GM23338 (cell line): ENCODE data around the gene THTPA. TPM values are rescaled to one million over a fixed set of nuclear protein-coding genes. Genes with fewer than 3 reads are reported as not detected.

ENCODE experiments used
- ATAC-seq: fragments of 200-7000 bp; cut with Tn5 transposase; 3 replicates; pipeline ENCODE4 v1.9.1; 2020
- DNase-seq: peaks from one replicate; pipeline ENCODE4 v3.0.0-alpha.2; 2015; ENCODE audit warnings: low spot score
- H2AFZ ChIP-seq: fragments of 200-600 bp; sonication (generic); 2 replicates; pipeline ENCODE4 v1.8.0; 2016; ENCODE audit warnings: antibody characterized with exemption, mild to moderate bottlenecking, moderate library complexity
- H3F3A ChIP-seq: fragments of 200-600 bp; sonication (generic); replicated peaks from 2 replicates; pipeline ENCODE4 v1.8.0; 2017; ENCODE audit warnings: antibody characterized with exemption, mixed run types, low read depth
- H3K27ac ChIP-seq: fragments of 200-600 bp; sonication (generic); 2 replicates; pipeline ENCODE4 v1.6.1; 2016; ENCODE audit warnings: low read depth
- H3K27me3 ChIP-seq: fragments of 200-600 bp; sonication (generic); 2 replicates; pipeline ENCODE4 v1.8.0; 2016; ENCODE audit warnings: mild to moderate bottlenecking, mixed run types, moderate library complexity; ENCODE audit not compliant: insufficient read depth
- H3K36me3 ChIP-seq: fragments of 200-600 bp; sonication (generic); 2 replicates; pipeline ENCODE4 v1.8.0; 2016; ENCODE audit warnings: mild to moderate bottlenecking; ENCODE audit not compliant: insufficient read depth
- H3K4me1 ChIP-seq: fragments of 200-600 bp; sonication (generic); 2 replicates; pipeline ENCODE4 v1.8.0; 2016; ENCODE audit warnings: mild to moderate bottlenecking, moderate library complexity; ENCODE audit not compliant: insufficient read depth
- H3K4me2 ChIP-seq: fragments of 200-600 bp; sonication (generic); 2 replicates; pipeline ENCODE4 v1.7.1; 2017; ENCODE audit warnings: mixed run types
- H3K4me3 ChIP-seq: fragments of 200-600 bp; sonication (generic); 2 replicates; pipeline ENCODE4 v1.6.1; 2016; ENCODE audit warnings: mixed run types
- H3K79me2 ChIP-seq: fragments of 200-600 bp; sonication (generic); replicated peaks from 2 replicates; pipeline ENCODE4 v1.8.0; 2017; ENCODE audit warnings: mild to moderate bottlenecking; ENCODE audit not compliant: insufficient read depth
- H3K9me2 ChIP-seq: fragments of 200-600 bp; sonication (generic); 2 replicates; pipeline ENCODE4 v1.8.0; 2017; ENCODE audit not compliant: insufficient read depth
- H4K20me1 ChIP-seq: fragments of 200-600 bp; sonication (generic); replicated peaks from 2 replicates; pipeline ENCODE4 v1.8.0; 2017; ENCODE audit warnings: mild to moderate bottlenecking; ENCODE audit not compliant: insufficient read depth
- H3K27ac Mint-ChIP-seq: 2 replicates; pipeline ENCODE4 v1.8.0; 2020; ENCODE audit warnings: inconsistent platforms, mild to moderate bottlenecking, moderate library complexity, mixed read lengths
- H3K27me3 Mint-ChIP-seq: 3 replicates; pipeline ENCODE4 v1.8.0; 2022; ENCODE audit warnings: low read depth, mild to moderate bottlenecking, moderate library complexity, mixed read lengths, inconsistent platforms; ENCODE audit not compliant: insufficient read depth, poor library complexity
- H3K36me3 Mint-ChIP-seq: 3 replicates; pipeline ENCODE4 v1.8.0; 2021; ENCODE audit warnings: low read depth, mild to moderate bottlenecking, inconsistent platforms, moderate library complexity, mixed read lengths
- H3K4me1 Mint-ChIP-seq: 3 replicates; pipeline ENCODE4 v1.8.0; 2020; ENCODE audit warnings: mild to moderate bottlenecking, inconsistent platforms, mixed read lengths
- H3K4me3 Mint-ChIP-seq: 3 replicates; pipeline ENCODE4 v1.8.0; 2021; ENCODE audit warnings: moderate library complexity, mild to moderate bottlenecking, inconsistent platforms, mixed read lengths
- H3K9me3 Mint-ChIP-seq: 3 replicates; pipeline ENCODE4 v1.8.0; 2020; ENCODE audit warnings: moderate library complexity, mild to moderate bottlenecking, inconsistent platforms, mixed read lengths
- CREB1 ChIP-seq: fragments of 250-450 bp; sonication (Bioruptor Pico); IDR thresholded peaks from 2 replicates; pipeline ENCODE4 v1.5.0; 2020; ENCODE audit warnings: low read depth, mild to moderate bottlenecking, moderate library complexity
- CTCF ChIP-seq, 2 experiments: fragments of 200-600 bp in 1 of 2; sonication (generic) in 1 of 2; conservative IDR thresholded peaks; 2 replicates each; pipeline versions ENCODE4 v1.5.1 to v1.6.1; 2016 to 2017; ENCODE audit warnings: antibody characterized with exemption in 2 of 2, low read depth in 2 of 2, mild to moderate bottlenecking in 2 of 2, moderate library complexity in 1 of 2
- ETS1 ChIP-seq: IDR thresholded peaks from 2 replicates; pipeline ENCODE4 v1.6.1; 2016; ENCODE audit warnings: antibody characterized with exemption
- EZH2 ChIP-seq: fragments of 200-600 bp; sonication (generic); IDR thresholded peaks from one replicate; pipeline ENCODE4 v1.8.0; 2017; ENCODE audit warnings: antibody characterized with exemption, mild to moderate bottlenecking, low read depth; ENCODE audit not compliant: unreplicated experiment
- EZH2phosphoT487 ChIP-seq: fragments of 200-600 bp; sonication (generic); IDR thresholded peaks from one replicate; pipeline ENCODE4 v1.8.1; 2018; ENCODE audit warnings: antibody characterized with exemption; ENCODE audit not compliant: unreplicated experiment
- JUNB ChIP-seq: IDR thresholded peaks from one replicate; pipeline ENCODE4 v1.6.1; 2016; ENCODE audit warnings: antibody characterized with exemption; ENCODE audit not compliant: unreplicated experiment
- NANOG ChIP-seq: IDR thresholded peaks from 2 replicates; pipeline ENCODE4 v1.6.1; 2016; ENCODE audit warnings: antibody characterized with exemption, borderline replicate concordance
- POLR2AphosphoS5 ChIP-seq: IDR thresholded peaks from 2 replicates; pipeline ENCODE4 v1.6.1; 2016; ENCODE audit warnings: antibody characterized with exemption, low read depth
- REST ChIP-seq: IDR thresholded peaks from one replicate; pipeline ENCODE4 v1.6.1; 2018; ENCODE audit warnings: antibody characterized with exemption; ENCODE audit not compliant: unreplicated experiment
- STAT1 ChIP-seq: IDR thresholded peaks from one replicate; pipeline ENCODE4 v1.6.1; 2016; ENCODE audit warnings: antibody characterized with exemption; ENCODE audit not compliant: unreplicated experiment
- ZNF114 ChIP-seq: fragments of 250-450 bp; sonication (Bioruptor Pico); IDR thresholded peaks from 2 replicates; pipeline ENCODE4 v1.5.0; 2020; ENCODE audit warnings: mild to moderate bottlenecking, moderate library complexity
- ZNF331 ChIP-seq: fragments of 250-450 bp; sonication (Bioruptor Pico); IDR thresholded peaks from 2 replicates; pipeline ENCODE4 v1.5.0; 2020; ENCODE audit warnings: low read depth, mild to moderate bottlenecking, moderate library complexity
- polyA plus RNA-seq: library from polyadenylated mRNA; unstranded; fragments of >200 nt; fragmentation: Nextera tagmentation; extraction: Ambion mirVana; gene quantifications from 2 replicates; pipeline ENCODE4 v1.2.1, GENCODE V29; 2016
- total RNA-seq: library from RNA; depleted of rRNA; stranded (reverse); fragments of >200 nt; shearing (Covaris generic); gene quantifications from 2 replicates; pipeline ENCODE4 v1.2.3, GENCODE V29; 2014
- TF ChIP-seq, protein P1 (sequence below): fragments of 250-450 bp; sonication (Bioruptor Pico); IDR thresholded peaks from 2 replicates; pipeline ENCODE4 v1.5.0; 2020; ENCODE audit warnings: mild to moderate bottlenecking, moderate library complexity

Gene THTPA
- total and polyA plus RNA-seq, 2 experiments from 2014 or later: 8.6 to 21.3 TPM

DNA sequence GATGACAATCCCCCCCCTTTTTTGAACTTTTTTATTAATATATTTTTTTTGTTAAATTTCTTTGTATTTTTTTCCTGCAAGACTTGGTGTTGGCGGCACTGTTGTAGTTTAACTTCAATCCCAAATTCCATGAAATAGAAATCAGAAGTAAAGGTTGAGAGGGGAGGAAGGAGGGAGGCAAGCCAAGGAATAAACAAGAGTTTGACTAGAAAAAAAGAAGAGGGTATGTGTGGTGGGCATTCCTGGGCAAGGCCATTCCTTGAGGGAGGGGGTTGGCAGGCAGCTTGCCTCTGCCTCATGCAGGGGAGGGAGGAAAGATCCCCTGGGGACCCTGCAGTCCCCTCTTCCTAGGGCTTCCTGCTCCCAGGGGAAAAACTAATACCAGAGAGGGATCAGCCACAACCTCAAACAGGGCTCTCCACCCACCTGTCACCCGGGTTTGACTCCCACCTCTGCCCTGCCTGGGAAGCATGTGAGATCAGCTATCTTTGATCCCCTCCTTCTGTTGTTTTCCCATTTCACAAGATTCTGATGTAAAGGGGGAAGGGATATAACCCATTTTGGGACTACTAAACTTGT, 12.0 kb downstream of the THTPA start:
- peaks cover 44% of the 10 kb centered on the region for H3K4me1 Mint-ChIP-seq
- H2AFZ ChIP-seq: no peak overlapping the region
- no peak for TF ChIP-seq JUNB
- TF ChIP-seq ZNF331 (CRISPR knock-in tag): no peak
- no peak for TF ChIP-seq STAT1
- TF ChIP-seq EZH2: no peak
- TF ChIP-seq REST: no peak
- TF ChIP-seq, protein P1, sequence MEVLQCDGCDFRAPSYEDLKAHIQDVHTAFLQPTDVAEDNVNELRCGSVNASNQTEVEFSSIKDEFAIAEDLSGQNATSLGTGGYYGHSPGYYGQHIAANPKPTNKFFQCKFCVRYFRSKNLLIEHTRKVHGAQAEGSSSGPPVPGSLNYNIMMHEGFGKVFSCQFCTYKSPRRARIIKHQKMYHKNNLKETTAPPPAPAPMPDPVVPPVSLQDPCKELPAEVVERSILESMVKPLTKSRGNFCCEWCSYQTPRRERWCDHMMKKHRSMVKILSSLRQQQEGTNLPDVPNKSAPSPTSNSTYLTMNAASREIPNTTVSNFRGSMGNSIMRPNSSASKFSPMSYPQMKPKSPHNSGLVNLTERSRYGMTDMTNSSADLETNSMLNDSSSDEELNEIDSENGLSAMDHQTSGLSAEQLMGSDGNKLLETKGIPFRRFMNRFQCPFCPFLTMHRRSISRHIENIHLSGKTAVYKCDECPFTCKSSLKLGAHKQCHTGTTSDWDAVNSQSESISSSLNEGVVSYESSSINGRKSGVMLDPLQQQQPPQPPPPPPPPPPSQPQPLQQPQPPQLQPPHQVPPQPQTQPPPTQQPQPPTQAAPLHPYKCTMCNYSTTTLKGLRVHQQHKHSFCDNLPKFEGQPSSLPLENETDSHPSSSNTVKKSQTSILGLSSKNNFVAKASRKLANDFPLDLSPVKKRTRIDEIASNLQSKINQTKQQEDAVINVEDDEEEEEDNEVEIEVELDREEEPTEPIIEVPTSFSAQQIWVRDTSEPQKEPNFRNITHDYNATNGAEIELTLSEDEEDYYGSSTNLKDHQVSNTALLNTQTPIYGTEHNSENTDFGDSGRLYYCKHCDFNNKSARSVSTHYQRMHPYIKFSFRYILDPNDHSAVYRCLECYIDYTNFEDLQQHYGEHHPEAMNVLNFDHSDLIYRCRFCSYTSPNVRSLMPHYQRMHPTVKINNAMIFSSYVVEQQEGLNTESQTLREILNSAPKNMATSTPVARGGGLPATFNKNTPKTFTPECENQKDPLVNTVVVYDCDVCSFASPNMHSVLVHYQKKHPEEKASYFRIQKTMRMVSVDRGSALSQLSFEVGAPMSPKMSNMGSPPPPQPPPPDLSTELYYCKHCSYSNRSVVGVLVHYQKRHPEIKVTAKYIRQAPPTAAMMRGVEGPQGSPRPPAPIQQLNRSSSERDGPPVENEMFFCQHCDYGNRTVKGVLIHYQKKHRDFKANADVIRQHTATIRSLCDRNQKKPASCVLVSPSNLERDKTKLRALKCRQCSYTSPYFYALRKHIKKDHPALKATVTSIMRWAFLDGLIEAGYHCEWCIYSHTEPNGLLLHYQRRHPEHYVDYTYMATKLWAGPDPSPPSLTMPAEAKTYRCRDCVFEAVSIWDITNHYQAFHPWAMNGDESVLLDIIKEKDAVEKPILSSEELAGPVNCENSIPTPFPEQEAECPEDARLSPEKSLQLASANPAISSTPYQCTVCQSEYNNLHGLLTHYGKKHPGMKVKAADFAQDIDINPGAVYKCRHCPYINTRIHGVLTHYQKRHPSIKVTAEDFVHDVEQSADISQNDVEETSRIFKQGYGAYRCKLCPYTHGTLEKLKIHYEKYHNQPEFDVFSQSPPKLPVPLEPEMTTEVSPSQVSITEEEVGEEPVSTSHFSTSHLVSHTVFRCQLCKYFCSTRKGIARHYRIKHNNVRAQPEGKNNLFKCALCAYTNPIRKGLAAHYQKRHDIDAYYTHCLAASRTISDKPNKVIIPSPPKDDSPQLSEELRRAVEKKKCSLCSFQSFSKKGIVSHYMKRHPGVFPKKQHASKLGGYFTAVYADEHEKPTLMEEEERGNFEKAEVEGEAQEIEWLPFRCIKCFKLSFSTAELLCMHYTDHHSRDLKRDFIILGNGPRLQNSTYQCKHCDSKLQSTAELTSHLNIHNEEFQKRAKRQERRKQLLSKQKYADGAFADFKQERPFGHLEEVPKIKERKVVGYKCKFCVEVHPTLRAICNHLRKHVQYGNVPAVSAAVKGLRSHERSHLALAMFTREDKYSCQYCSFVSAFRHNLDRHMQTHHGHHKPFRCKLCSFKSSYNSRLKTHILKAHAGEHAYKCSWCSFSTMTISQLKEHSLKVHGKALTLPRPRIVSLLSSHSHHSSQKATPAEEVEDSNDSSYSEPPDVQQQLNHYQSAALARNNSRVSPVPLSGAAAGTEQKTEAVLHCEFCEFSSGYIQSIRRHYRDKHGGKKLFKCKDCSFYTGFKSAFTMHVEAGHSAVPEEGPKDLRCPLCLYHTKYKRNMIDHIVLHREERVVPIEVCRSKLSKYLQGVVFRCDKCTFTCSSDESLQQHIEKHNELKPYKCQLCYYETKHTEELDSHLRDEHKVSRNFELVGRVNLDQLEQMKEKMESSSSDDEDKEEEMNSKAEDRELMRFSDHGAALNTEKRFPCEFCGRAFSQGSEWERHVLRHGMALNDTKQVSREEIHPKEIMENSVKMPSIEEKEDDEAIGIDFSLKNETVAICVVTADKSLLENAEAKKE (CRISPR knock-in tag): no peak
- no peak for TF ChIP-seq NANOG
- TF ChIP-seq POLR2AphosphoS5: no peak
- TF ChIP-seq ETS1: no peak
- TF ChIP-seq CTCF (conservative IDR thresholded peaks at IDR 0.05; ENCODE audit: low read depth in 2 of 2): no peak
- no peak for TF ChIP-seq EZH2phosphoT487
- no peak for TF ChIP-seq CREB1 (CRISPR knock-in tag)
- TF ChIP-seq ZNF114 (CRISPR knock-in tag): no peak
- no peaks in the 10 kb centered on the region for H4K20me1 ChIP-seq
- no peaks in the 10 kb centered on the region for H3K27me3 ChIP-seq
- no peaks in the 10 kb centered on the region for H3K36me3 ChIP-seq
- H3K27ac Mint-ChIP-seq: 0 out of 2 replicates have a peak overlapping the region, but pooled peaks have one; percentile 90
- H3K27ac ChIP-seq: peak overlapping the region; percentile 91
- H3K79me2 ChIP-seq: no peaks in the 10 kb centered on the region
- ATAC-seq: no peak
- peaks cover 4% of the 10 kb centered on the region; the same call in 1 of the 3 replicates for H3K9me3 Mint-ChIP-seq
- no peak for DNase-seq
- H3F3A ChIP-seq: peaks cover 15% of the 10 kb centered on the region
- H3K4me1 ChIP-seq: peaks cover 31% of the 10 kb centered on the region
- H3K4me3 ChIP-seq: peak overlapping the region; percentile 80
- peak overlapping the region; percentile 86 for H3K4me2 ChIP-seq
- H3K27me3 Mint-ChIP-seq: peaks cover 36% of the 10 kb centered on the region
- H3K9me2 ChIP-seq: no peaks in the 10 kb centered on the region
- peak overlapping the region; percentile 96 for H3K4me3 Mint-ChIP-seq
- H3K36me3 Mint-ChIP-seq: peaks cover 31% of the 10 kb centered on the region
